GM18873 (cell line): ENCODE measurements around the gene PEX19.

Experiments used
- ATAC-seq: cut with Tn5 transposase; IDR thresholded peaks from one replicate; pipeline ENCODE4 v1.9.1; 2021; ENCODE audit warnings: mild to moderate bottlenecking, moderate library complexity, moderate number of reproducible peaks; ENCODE audit not compliant: unreplicated experiment, low FRiP score

Gene PEX19

GRCh38 chr1:160243767-160244166 is 41.2 kb downstream of the PEX19 start:
- ATAC-seq = no peak

- no peak for ATAC-seq
These were observed 45.2 kb downstream of the PEX19 start for GRCh38 chr1:160239582-160240299.

- ATAC-seq = no peak
These were observed 46.5 kb downstream of the PEX19 start for GRCh38 chr1:160238408-160238807.

- ATAC-seq = no peak
These were observed 47.4 kb downstream of the PEX19 start for GRCh38 chr1:160237558-160237957.

GRCh38 chr1:160236806-160237205 is 48.1 kb downstream of the PEX19 start:
- no peak for ATAC-seq

GRCh38 chr1:160232911-160233310 is 52.0 kb downstream of the PEX19 start:
- ATAC-seq = no peak

GRCh38 chr1:160228431-160228830 is 56.5 kb downstream of the PEX19 start:
- no peak for ATAC-seq

- ATAC-seq = no peak
These were observed 57.4 kb downstream of the PEX19 start for GRCh38 chr1:160227561-160227960.

GRCh38 chr1:160227034-160227433 is 57.9 kb downstream of the PEX19 start:
- no peak for ATAC-seq
